BE2C (cell line): ENCODE results near the gene QKI.

Experiments used
- DNase-seq: peaks from one replicate; pipeline ENCODE4 v3.0.0-alpha.2; 2020
- H3K27me3 ChIP-seq: fragments of 250-450 bp; sonication (Bioruptor Pico); 2 replicates; pipeline ENCODE4 v1.5.1; 2020; ENCODE audit warnings: mild to moderate bottlenecking
- H3K36me3 ChIP-seq: fragments of 250-450 bp; sonication (Bioruptor Pico); 2 replicates; pipeline ENCODE4 v1.5.1; 2020; ENCODE audit warnings: mild to moderate bottlenecking
- H3K4me1 ChIP-seq: fragments of 250-450 bp; sonication (Bioruptor Pico); 2 replicates; pipeline ENCODE4 v1.5.1; 2020
- H3K4me3 ChIP-seq: 2 replicates; pipeline ENCODE4 v1.5.1; 2011; ENCODE audit warnings: low read depth, low read length
- H3K9me3 ChIP-seq: fragments of 250-450 bp; sonication (Bioruptor Pico); 2 replicates; pipeline ENCODE4 v1.5.1; 2020
- CTCF ChIP-seq: IDR thresholded peaks from 2 replicates; pipeline ENCODE4 v1.5.1; 2012; ENCODE audit warnings: mild to moderate bottlenecking, low read depth, low read length

QKI gene

GRCh38 chr6:163559661-163560060, 145.1 kb downstream of the QKI start:
- Histone ChIP-seq H3K9me3 (no peaks in the 10 kb centered on the region; the same call in 1 of the 2 replicates), H3K27me3 (no peaks in the 10 kb centered on the region), H3K4me1 (no peaks in the 10 kb centered on the region; the same call in 1 of the 2 replicates), H3K36me3 (peaks cover 12% of the 10 kb centered on the region), H3K4me3 (no peak overlapping the region)
- no peak for TF ChIP-seq CTCF
- no peak for DNase-seq

DNA sequence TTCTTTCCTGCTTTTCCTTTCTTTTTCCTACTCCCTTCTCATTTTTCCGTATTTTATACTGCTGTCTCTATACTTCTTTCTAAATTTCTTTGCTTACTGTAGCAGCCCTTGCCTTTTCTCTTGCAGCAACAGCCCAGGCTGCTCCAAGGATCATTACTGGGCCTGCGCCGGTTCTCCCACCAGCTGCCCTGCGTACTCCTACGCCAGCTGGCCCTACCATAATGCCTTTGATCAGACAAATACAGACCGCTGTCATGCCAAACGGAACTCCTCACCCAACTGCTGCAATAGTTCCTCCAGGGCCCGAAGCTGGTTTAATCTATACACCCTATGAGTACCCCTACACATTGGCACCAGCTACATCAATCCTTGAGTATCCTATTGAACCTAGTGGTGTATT, 148.8 kb downstream of the QKI start:
- DNase-seq, result no peak
- no peaks in the 10 kb centered on the region for H3K27me3 ChIP-seq
- no peaks in the 10 kb centered on the region for H3K9me3 ChIP-seq
- H3K4me3 ChIP-seq, result no peak overlapping the region
- peaks cover 12% of the 10 kb centered on the region for H3K36me3 ChIP-seq
- no peak for TF ChIP-seq CTCF
- no peaks in the 10 kb centered on the region; the same call in 1 of the 2 replicates for H3K4me1 ChIP-seq

DNA sequence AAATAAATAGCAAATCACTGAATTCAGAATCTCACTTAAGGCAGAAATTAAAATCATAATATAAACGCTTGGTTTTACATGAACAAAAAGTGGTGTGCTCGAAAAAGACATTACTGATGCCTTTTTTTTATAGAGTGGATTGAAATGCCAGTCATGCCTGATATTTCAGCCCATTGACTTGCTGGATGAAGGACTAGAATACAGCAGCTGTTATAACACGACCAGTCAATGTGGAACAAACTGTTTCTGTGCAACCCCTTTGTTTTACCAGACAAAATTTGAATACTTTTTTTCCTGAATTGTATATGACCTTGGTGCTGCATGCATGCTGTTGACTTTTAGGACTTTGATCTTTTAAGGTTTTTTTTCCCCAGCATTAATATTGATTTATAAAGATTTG, 150.0 kb downstream of the QKI start:
- H3K4me1 ChIP-seq, result no peaks in the 10 kb centered on the region; the same call in 1 of the 2 replicates
- no peaks in the 10 kb centered on the region for H3K9me3 ChIP-seq
- DNase-seq, result no peak
- no peak overlapping the region for H3K4me3 ChIP-seq
- TF ChIP-seq CTCF, result no peak
- H3K36me3 ChIP-seq, result peaks cover 12% of the 10 kb centered on the region
- H3K27me3 ChIP-seq, result no peaks in the 10 kb centered on the region

GRCh38 chr6:163565140-163565539, 150.6 kb downstream of the QKI start:
- TF ChIP-seq CTCF, result 0 out of 2 replicates have a peak, but pooled peaks have one; percentile 19
- no peaks in the 10 kb centered on the region for H3K27me3 ChIP-seq
- DNase-seq, result peak; percentile 53
- H3K9me3 ChIP-seq, result no peaks in the 10 kb centered on the region
- H3K4me3 ChIP-seq, result no peak overlapping the region
- H3K36me3 ChIP-seq, result peaks cover 12% of the 10 kb centered on the region
- no peaks in the 10 kb centered on the region; the same call in 1 of the 2 replicates for H3K4me1 ChIP-seq

DNA sequence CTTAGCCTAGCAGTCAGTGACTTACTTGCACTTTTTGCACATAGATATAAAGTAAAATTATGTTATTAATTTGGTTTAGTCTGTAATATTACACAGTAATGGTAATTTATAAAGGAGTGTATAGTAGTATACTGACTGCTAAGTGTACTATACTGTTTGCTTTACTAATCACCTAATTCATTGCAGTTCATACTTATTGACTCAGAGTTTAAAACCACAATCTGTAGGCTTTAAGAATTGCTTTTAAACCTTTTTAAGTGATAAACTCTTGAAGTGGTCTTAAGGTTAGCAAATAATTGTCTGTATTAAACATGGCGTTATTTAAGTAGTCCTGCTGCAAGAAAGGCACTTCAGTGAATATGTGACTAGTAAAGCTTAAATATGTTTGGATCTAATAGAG, 151.5 kb downstream of the QKI start:
- Histone ChIP-seq H3K4me3 (no peak overlapping the region), H3K4me1 (no peaks in the 10 kb centered on the region; the same call in 1 of the 2 replicates), H3K36me3 (peaks cover 15% of the 10 kb centered on the region), H3K27me3 (no peaks in the 10 kb centered on the region), H3K9me3 (no peaks in the 10 kb centered on the region)
- TF ChIP-seq CTCF, result no peak
- no peak for DNase-seq

DNA sequence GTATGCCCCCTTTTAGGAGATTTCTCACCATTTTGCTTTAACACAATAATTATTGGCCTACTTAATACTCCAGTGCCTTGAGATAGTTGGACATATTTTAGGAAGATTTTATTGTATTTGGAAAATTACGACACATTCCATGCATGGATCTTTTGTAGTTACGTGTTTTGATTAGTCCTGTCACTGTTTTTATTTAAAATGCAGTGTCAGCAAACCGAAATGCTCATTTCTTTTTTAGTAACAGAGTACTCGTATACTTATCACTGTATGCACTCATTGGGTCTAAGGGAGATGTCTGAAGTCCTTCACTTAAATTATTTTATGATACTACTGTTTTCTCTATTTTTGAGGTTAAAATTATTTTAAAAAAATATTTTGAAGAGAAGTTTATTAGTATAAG, 153.8 kb downstream of the QKI start:
- TF ChIP-seq CTCF, result no peak
- DNase-seq, result no peak

More for the DNA sequence above, 153.8 kb downstream of the QKI start:
- Histone ChIP-seq H3K4me3 (no peak overlapping the region), H3K27me3 (no peaks in the 10 kb centered on the region), H3K36me3 (peaks cover 14% of the 10 kb centered on the region), H3K9me3 (no peaks in the 10 kb centered on the region), H3K4me1 (no peaks in the 10 kb centered on the region; the same call in 1 of the 2 replicates)
